ENCODE data around the gene HDAC9. TPM values are rescaled to one million over a fixed set of nuclear protein-coding genes. Genes with fewer than 3 reads are reported as not detected.

HDAC9 gene
- total and polyA plus RNA-seq, 2 donors (not counting 1 experiment from before 2014, with no cell fraction given) = 2.9 to 7.9 TPM

GRCh38 chr7:18698258-18698734, 202.7 kb downstream of the HDAC9 start:
- no peaks in the 10 kb centered on the region for H3K9me3 ChIP-seq (ENCODE audit: control insufficient read depth, insufficient read depth, low read depth, low read length)
- no peak overlapping the region for H3K9ac ChIP-seq (ENCODE audit: insufficient read depth, low read length)
- no peak for DNase-seq (ENCODE audit: low read depth in 2 of 2)
- H3K4me1 ChIP-seq (ENCODE audit: control insufficient read depth, extremely low read depth, insufficient read depth, low read length) = no peaks in the 10 kb centered on the region
- no peaks in the 10 kb centered on the region for H4K20me1 ChIP-seq (ENCODE audit: control insufficient read depth, extremely low read depth, insufficient read depth, low read length)
- no peak overlapping the region for H2AFZ ChIP-seq (ENCODE audit: low read length)
- no peak overlapping the region for H3K4me3 ChIP-seq (replicated peaks in 1 of 4; ENCODE audit: control extremely low read depth in 1 of 4, insufficient read depth in 1 of 4, low read depth in 3 of 4, low read length in 4 of 4)
- H3K4me2 ChIP-seq (ENCODE audit: extremely low read depth, insufficient read depth, low read length) = no peak overlapping the region
- no peaks in the 10 kb centered on the region for H3K36me3 ChIP-seq (ENCODE audit: control insufficient read depth, insufficient read depth, low read length)
- no peak for TF ChIP-seq CTCF (conservative IDR thresholded peaks at IDR 0.05 in 1 of 2, IDR thresholded peaks at IDR 0.05 in 1 of 2; ENCODE audit: low read depth in 1 of 2, low read length in 2 of 2)
- no peak for TF ChIP-seq EZH2 (IDR thresholded peaks at IDR 0.05; ENCODE audit: low read length, missing control alignments)
- no peak overlapping the region for H3K27ac ChIP-seq (ENCODE audit: insufficient read depth, low read length)
- no peaks in the 10 kb centered on the region for H3K79me2 ChIP-seq (ENCODE audit: control insufficient read depth, insufficient read depth, low read length)
- no peaks in the 10 kb centered on the region for H3K27me3 ChIP-seq (ENCODE audit: control insufficient read depth, insufficient read depth, low read length)

- Histone ChIP-seq H3K9ac (ENCODE audit: insufficient read depth, low read length) (no peak overlapping the region), H3K27me3 (ENCODE audit: control insufficient read depth, insufficient read depth, low read length) (no peaks in the 10 kb centered on the region)
- DNase-seq (ENCODE audit: low read depth in 2 of 2) = no peak
These were observed 204.6 kb downstream of the HDAC9 start for GRCh38 chr7:18700147-18700546.

GRCh38 chr7:18702071-18702829, 206.7 kb downstream of the HDAC9 start:
- Histone ChIP-seq H3K9me3 (ENCODE audit: control insufficient read depth, insufficient read depth, low read depth, low read length) (no peaks in the 10 kb centered on the region), H3K9ac (ENCODE audit: insufficient read depth, low read length) (no peak overlapping the region), H3K27me3 (ENCODE audit: control insufficient read depth, insufficient read depth, low read length) (no peaks in the 10 kb centered on the region), H3K4me3 (replicated peaks in 1 of 4; ENCODE audit: control extremely low read depth in 1 of 4, insufficient read depth in 1 of 4, low read depth in 3 of 4, low read length in 4 of 4) (no peak overlapping the region), H2AFZ (ENCODE audit: low read length) (no peak overlapping the region), H3K27ac (ENCODE audit: insufficient read depth, low read length) (no peak overlapping the region), H3K4me1 (ENCODE audit: control insufficient read depth, extremely low read depth, insufficient read depth, low read length) (no peaks in the 10 kb centered on the region), H3K36me3 (ENCODE audit: control insufficient read depth, insufficient read depth, low read length) (no peaks in the 10 kb centered on the region), H3K79me2 (ENCODE audit: control insufficient read depth, insufficient read depth, low read length) (no peaks in the 10 kb centered on the region), H4K20me1 (ENCODE audit: control insufficient read depth, extremely low read depth, insufficient read depth, low read length) (no peaks in the 10 kb centered on the region), H3K4me2 (ENCODE audit: extremely low read depth, insufficient read depth, low read length) (no peak overlapping the region)
- no peak for DNase-seq (ENCODE audit: low read depth in 2 of 2)
- TF ChIP-seq EZH2 (IDR thresholded peaks at IDR 0.05; ENCODE audit: low read length, missing control alignments) (no peak), CTCF (conservative IDR thresholded peaks at IDR 0.05 in 1 of 2, IDR thresholded peaks at IDR 0.05 in 1 of 2; ENCODE audit: low read depth in 1 of 2, low read length in 2 of 2) (no peak)

More at GRCh38 chr7:18700147-18700546, 204.6 kb downstream of the HDAC9 start:
- no peaks in the 10 kb centered on the region for H3K9me3 ChIP-seq (ENCODE audit: control insufficient read depth, insufficient read depth, low read depth, low read length)
- H3K4me3 ChIP-seq (replicated peaks in 1 of 4; ENCODE audit: control extremely low read depth in 1 of 4, insufficient read depth in 1 of 4, low read depth in 3 of 4, low read length in 4 of 4) = no peak overlapping the region
- no peaks in the 10 kb centered on the region for H4K20me1 ChIP-seq (ENCODE audit: control insufficient read depth, extremely low read depth, insufficient read depth, low read length)
- TF ChIP-seq EZH2 (IDR thresholded peaks at IDR 0.05; ENCODE audit: low read length, missing control alignments) = no peak
- no peak for TF ChIP-seq CTCF (conservative IDR thresholded peaks at IDR 0.05 in 1 of 2, IDR thresholded peaks at IDR 0.05 in 1 of 2; ENCODE audit: low read depth in 1 of 2, low read length in 2 of 2)
- no peak overlapping the region for H3K4me2 ChIP-seq (ENCODE audit: extremely low read depth, insufficient read depth, low read length)
- no peak overlapping the region for H2AFZ ChIP-seq (ENCODE audit: low read length)
- H3K36me3 ChIP-seq (ENCODE audit: control insufficient read depth, insufficient read depth, low read length) = no peaks in the 10 kb centered on the region
- no peaks in the 10 kb centered on the region for H3K4me1 ChIP-seq (ENCODE audit: control insufficient read depth, extremely low read depth, insufficient read depth, low read length)
- no peak overlapping the region for H3K27ac ChIP-seq (ENCODE audit: insufficient read depth, low read length)
- no peaks in the 10 kb centered on the region for H3K79me2 ChIP-seq (ENCODE audit: control insufficient read depth, insufficient read depth, low read length)

Data from fibroblast of lung (primary cell).